H1 (cell line): ENCODE results near the gene TSKU. TPM values are rescaled to one million over a fixed set of nuclear protein-coding genes. Genes with fewer than 3 reads are reported as not detected.

ENCODE experiments used
- CTCF ChIA-PET: fragments of 300-600 bp; sonication (Branson Sonifier 250); formaldehyde crosslinking; loops from one replicate; lab custom pipeline; 2021; ENCODE audit not compliant: partially characterized antibody; lab: Charles Lee
- POLR2A ChIA-PET: fragments of 300-600 bp; sonication (Branson Sonifier 250); formaldehyde crosslinking; loops from one replicate; lab custom pipeline; 2021; ENCODE audit warnings: inconsistent platforms; ENCODE audit not compliant: partially characterized antibody; lab: Charles Lee
- DNase-seq, 2 experiments: peaks; one replicate each; pipeline versions ENCODE4 v3.0.0 to v3.0.0-alpha.2; 2010 to 2022; ENCODE audit warnings: low spot score in 2 of 2, low read depth in 1 of 2, mixed read lengths in 1 of 2
- FAIRE-seq: peaks from 2 replicates; lab custom pipeline; 2011; peaks lifted over from hg19 to GRCh38; lab: Jason Lieb, UNC
- H2AFZ ChIP-seq: 2 replicates; pipeline ENCODE4 v1.8.1; 2012; ENCODE audit warnings: low read length, inconsistent platforms
- H2AK5ac ChIP-seq: 2 replicates; pipeline ENCODE4 v1.6.1; 2013; ENCODE audit warnings: low read depth, low read length
- H2BK120ac ChIP-seq: replicated peaks from 2 replicates; pipeline ENCODE3; 2013; ENCODE audit warnings: low read depth, low read length, inconsistent platforms
- H2BK12ac ChIP-seq: 2 replicates; pipeline ENCODE4 v1.6.1; 2013; ENCODE audit warnings: low read depth, low read length
- H2BK15ac ChIP-seq: 2 replicates; pipeline ENCODE4 v1.6.1; 2013; ENCODE audit warnings: low read length
- H2BK20ac ChIP-seq: 2 replicates; pipeline ENCODE4 v1.6.1; 2013; ENCODE audit warnings: low read length
- H2BK5ac ChIP-seq: 2 replicates; pipeline ENCODE4 v1.6.1; 2013; ENCODE audit warnings: low read depth, low read length
- H3K14ac ChIP-seq: 2 replicates; pipeline ENCODE4 v1.6.1; 2013; ENCODE audit warnings: inconsistent platforms; ENCODE audit not compliant: insufficient read length
- H3K18ac ChIP-seq: 2 replicates; pipeline ENCODE4 v1.6.1; 2013; ENCODE audit warnings: low read length; ENCODE audit errors: extremely low read depth
- H3K23ac ChIP-seq: 2 replicates; pipeline ENCODE4 v1.6.1; 2013; ENCODE audit warnings: inconsistent platforms; ENCODE audit not compliant: insufficient read length
- H3K23me2 ChIP-seq: 2 replicates; pipeline ENCODE4 v1.6.1; 2013; ENCODE audit warnings: low read depth, low read length
- H3K27ac ChIP-seq: 2 replicates; pipeline ENCODE4 v1.6.1; 2011; ENCODE audit warnings: low read depth, low read length, inconsistent platforms
- H3K27me3 ChIP-seq, 4 experiments: replicated peaks in 1 of 4; 1 replicate in 1 of 4; 2 replicates in 3 of 4; pipeline versions ENCODE4 v1.6.1 to v1.8.1; 2011 to 2013; ENCODE audit warnings: low read length in 3 of 4, mild to moderate bottlenecking in 3 of 4, inconsistent platforms in 2 of 4, mixed read lengths in 2 of 4, moderate library complexity in 1 of 4; ENCODE audit not compliant: control insufficient read depth in 3 of 4, insufficient read depth in 3 of 4; ENCODE audit errors: extremely low read depth in 1 of 4
- H3K36me3 ChIP-seq, 4 experiments: 2 replicates each; pipeline versions ENCODE4 v1.6.1 to v1.8.1; 2011 to 2013; ENCODE audit warnings: mild to moderate bottlenecking in 4 of 4, low read length in 3 of 4, moderate library complexity in 2 of 4, control low read depth in 1 of 4, inconsistent platforms in 1 of 4; ENCODE audit not compliant: insufficient read depth in 4 of 4, control insufficient read depth in 2 of 4
- H3K4ac ChIP-seq: replicated peaks from 2 replicates; pipeline ENCODE3; 2013; ENCODE audit warnings: low read length, low read depth, mixed read lengths, inconsistent platforms; ENCODE audit not compliant: insufficient read length
- H3K4me1 ChIP-seq, 4 experiments: replicated peaks in 1 of 4; 1 replicate in 1 of 4; 2 replicates in 3 of 4; pipeline versions ENCODE4 v1.6.1 to v1.8.1; 2011 to 2013; ENCODE audit warnings: low read length in 3 of 4, inconsistent platforms in 2 of 4, mixed read lengths in 1 of 4; ENCODE audit not compliant: insufficient read depth in 4 of 4, control insufficient read depth in 3 of 4
- H3K4me2 ChIP-seq, 2 experiments: 2 replicates each; pipeline versions ENCODE4 v1.6.1 to v1.8.1; 2011 to 2013; ENCODE audit warnings: low read depth in 2 of 2, low read length in 2 of 2, control low read depth in 1 of 2, inconsistent platforms in 1 of 2, mild to moderate bottlenecking in 1 of 2; ENCODE audit not compliant: insufficient read depth in 1 of 2
- H3K4me3 ChIP-seq, 4 experiments: fragments of 200-600, 300-600 bp in 1 of 4; sonication (generic), shearing (Covaris generic), sonication (Bioruptor Twin) in 1 of 4; 2 replicates each; pipeline versions ENCODE4 v1.5.1 to v1.8.1; 2011 to 2016; ENCODE audit warnings: low read length in 4 of 4, low read depth in 3 of 4, control low read depth in 2 of 4, inconsistent platforms in 2 of 4, mild to moderate bottlenecking in 2 of 4, mixed read lengths in 1 of 4, moderate library complexity in 1 of 4; ENCODE audit not compliant: insufficient read depth in 2 of 4; ENCODE audit errors: extremely low read depth in 1 of 4
- H3K56ac ChIP-seq: replicated peaks from 2 replicates; pipeline ENCODE3; 2013; ENCODE audit warnings: low read depth, mild to moderate bottlenecking, mixed read lengths, low read length, inconsistent platforms; ENCODE audit not compliant: insufficient read length
- H3K79me1 ChIP-seq: 2 replicates; pipeline ENCODE4 v1.6.1; 2013; ENCODE audit warnings: low read depth, low read length, control low read depth
- H3K79me2 ChIP-seq, 2 experiments: 2 replicates each; pipeline versions ENCODE4 v1.6.1 to v1.8.1; 2012 to 2013; ENCODE audit warnings: low read length in 2 of 2, mild to moderate bottlenecking in 2 of 2, inconsistent platforms in 1 of 2; ENCODE audit not compliant: insufficient read depth in 2 of 2, control insufficient read depth in 1 of 2
- H3K9ac ChIP-seq, 4 experiments: replicated peaks in 1 of 4; 1 replicate in 1 of 4; 2 replicates in 3 of 4; pipeline versions ENCODE4 v1.6.1 to v1.8.1; 2011 to 2013; ENCODE audit warnings: low read depth in 3 of 4, low read length in 3 of 4, control low read depth in 2 of 4, mild to moderate bottlenecking in 2 of 4, moderate library complexity in 2 of 4, inconsistent platforms in 1 of 4; ENCODE audit errors: extremely low read depth in 1 of 4
- H3K9me3 ChIP-seq, 2 experiments: 2 replicates each; pipeline versions ENCODE4 v1.6.1 to v1.8.1; 2012 to 2013; ENCODE audit warnings: mild to moderate bottlenecking in 2 of 2, moderate library complexity in 2 of 2, control low read depth in 1 of 2, inconsistent platforms in 1 of 2, low read depth in 1 of 2, low read length in 1 of 2, mixed read lengths in 1 of 2; ENCODE audit not compliant: insufficient read depth in 2 of 2
- H4K20me1 ChIP-seq, 2 experiments: replicated peaks in 1 of 2; 2 replicates each; pipeline versions ENCODE3 to v1.8.1; 2011 to 2013; ENCODE audit warnings: inconsistent platforms in 2 of 2, low read length in 2 of 2, mild to moderate bottlenecking in 1 of 2; ENCODE audit not compliant: insufficient read depth in 2 of 2, control insufficient read depth in 1 of 2
- H4K5ac ChIP-seq: 2 replicates; pipeline ENCODE4 v1.6.1; 2013; ENCODE audit warnings: low read length, low read depth, mixed read lengths, inconsistent platforms; ENCODE audit not compliant: insufficient read length
- H4K8ac ChIP-seq: 2 replicates; pipeline ENCODE4 v1.8.0; 2013; ENCODE audit warnings: mild to moderate bottlenecking, moderate library complexity, low read length, inconsistent platforms; ENCODE audit not compliant: insufficient read depth; ENCODE audit errors: extremely low read depth
- H4K91ac ChIP-seq: replicated peaks from 2 replicates; pipeline ENCODE3; 2013; ENCODE audit warnings: low read length, mixed read lengths, inconsistent platforms; ENCODE audit not compliant: insufficient read length
- TEAD4 ChIP-seq: IDR thresholded peaks from 2 replicates; pipeline ENCODE4 v1.6.1; 2012; ENCODE audit warnings: low read depth, low read length, inconsistent platforms, mixed read lengths
- WGBS, 2 experiments: shearing (Covaris generic) in 1 of 2; methylation state at CpG; one replicate each; pipeline versions ENCODE4 v1.1.6 to v1.1.7; 2013 to 2015; ENCODE audit warnings: low lambda C conversion rate in 2 of 2, mixed read lengths in 2 of 2, inconsistent platforms in 1 of 2, low coverage in 1 of 2, missing lambda C conversion rate in 1 of 2; ENCODE audit not compliant: insufficient replicate concordance in 2 of 2, insufficient coverage in 1 of 2, insufficient read length in 1 of 2; ENCODE audit errors: extremely low coverage in 1 of 2, missing lambda C conversion rate in 1 of 2; 5-methylcytosine and 5-hydroxymethylcytosine counted together
- polyA plus RNA-seq, 7 experiments: library from polyadenylated mRNA; depleted of rRNA in 3 of 7; stranded (reverse) in 5 of 7; unstranded in 2 of 7; fragments of >200 nt in 5 of 7; fragments of 200-250 nt in 2 of 7; gene quantifications; 1 replicate in 5 of 7; 2 replicates in 1 of 7; 4 replicates in 1 of 7; pipeline versions ENCODE4 v1.2.1 to v1.2.3, GENCODE V29; 2011 to 2013; ENCODE audit warnings: missing spikeins in 2 of 7, mixed read lengths in 2 of 7
- total RNA-seq: library from RNA; stranded (reverse); fragmentation: NEBNext Ultra II Directional; extraction: Animal tissue kit (Norgen Biotek cat#: 25700); gene quantifications from 2 replicates; pipeline ENCODE4 v1.2.1, GENCODE V29; 2021

TSKU gene
- total and polyA plus RNA-seq, 2 of the 8 experiments (the other 6 are each of a cell fraction or from before 2014, with no cell fraction given): 22.8 to 28.4 TPM

DNA sequence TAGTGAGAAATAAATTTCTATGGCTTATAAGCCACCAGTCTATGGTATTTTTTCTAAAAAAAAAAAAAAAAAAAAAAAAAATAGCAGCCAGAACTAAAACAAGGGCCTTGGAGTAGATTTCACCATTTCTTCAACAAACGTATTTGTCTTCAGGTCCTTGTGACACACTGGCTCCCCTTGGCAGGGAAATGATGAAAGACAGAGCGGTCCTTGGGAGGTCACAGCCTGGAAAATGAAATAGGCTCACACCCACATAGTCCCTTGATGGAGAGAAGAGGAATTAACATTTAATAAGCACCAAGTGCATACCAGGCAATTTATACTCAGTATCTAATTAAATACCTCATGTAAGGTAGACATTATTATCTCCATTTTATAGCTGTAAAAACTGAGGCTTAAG, 51.9 kb downstream of the TSKU start:
- CTCF ChIA-PET: interaction anchor here (1.0 to 4.0 kb wide), 10 partner anchors 15 to 287 kb away, joined by 3 to 25 read pairs (median 6); no protein-coding TSS in a partner anchor
- H2BK5ac ChIP-seq: no peak overlapping the region
- H4K20me1 ChIP-seq: no peaks in the 10 kb centered on the region
- DNase-seq: no peak
- no peak overlapping the region for H2BK20ac ChIP-seq
- no peak overlapping the region for H3K23ac ChIP-seq
- no peaks in the 10 kb centered on the region for H3K79me2 ChIP-seq
- no peak overlapping the region for H3K18ac ChIP-seq
- no peak for TF ChIP-seq TEAD4
- TF ChIP-seq, all 59 proteins: peak for 0
- POLR2A ChIA-PET: no interaction called here
- Histone ChIP-seq H4K8ac (no peak overlapping the region), H2AFZ (no peak overlapping the region), H2BK12ac (no peak overlapping the region), H3K23me2 (no peaks in the 10 kb centered on the region), H3K36me3 (no peaks in the 10 kb centered on the region), H3K4me2 (no peak overlapping the region), H2BK120ac (no peak overlapping the region), H3K56ac (no peak overlapping the region), H2AK5ac (no peak overlapping the region), H4K91ac (no peak overlapping the region), H3K9ac (no peak overlapping the region), H3K79me1 (no peaks in the 10 kb centered on the region), H3K14ac (no peak overlapping the region), H3K27me3 (no peaks in the 10 kb centered on the region), H2BK15ac (no peak overlapping the region), H3K27ac (no peak overlapping the region), H3K4me1 (0 out of 7 replicates have a peak, but pooled peaks cover 0 to 4% (median 0%) of the 10 kb centered on the region in 4 experiments), H3K9me3 (no peaks in the 10 kb centered on the region), H3K4me3 (no peak overlapping the region), H4K5ac (no peak overlapping the region), H3K4ac (no peak overlapping the region)
- FAIRE-seq: no peak
- WGBS, 2 experiments: 85% methylated on average over 2 of the region's 2 CpGs; no CpG with 5 or more reads in 1 of the 2 experiments
